Body of pancreas (tissue), 4 donors: ENCODE results near the gene PCDHGA6. TPM values are rescaled to one million over a fixed set of nuclear protein-coding genes. Genes with fewer than 3 reads are reported as not detected.
"Not testable (repeated sequence)": the region's sequence is repeated elsewhere in the genome, so short reads cannot be mapped to it uniquely, and the experiment has no call there.

Experiments
- ATAC-seq: fragments of 150-250 bp; one replicate; pipeline ENCODE4 v1.9.1; 2016
- DNase-seq, 4 donors: peaks; one replicate each; pipeline ENCODE4 v3.0.0-alpha.2; 2019
- H3K27ac ChIP-seq, 4 donors: fragments of 200-600 bp; sonication (generic); 1 replicate in 3 of 4; 2 replicates in 1 of 4; pipeline versions ENCODE4 v1.5.1 to v1.6.1; 2016 to 2019; ENCODE audit warnings: mild to moderate bottlenecking in 1 of 4, mixed read lengths in 1 of 4, moderate library complexity in 1 of 4
- H3K27me3 ChIP-seq, 2 donors: fragments of 200-600 bp; sonication (generic); one replicate each; pipeline ENCODE4 v1.6.0; 2016; ENCODE audit warnings: mild to moderate bottlenecking in 1 of 2
- H3K36me3 ChIP-seq, 2 donors: fragments of 200-600 bp; sonication (generic); replicated peaks in 1 of 2; 2 replicates each; pipeline ENCODE4 v1.5.1; 2016; ENCODE audit warnings: low read depth in 2 of 2; ENCODE audit not compliant: insufficient read depth in 1 of 2
- H3K4me1 ChIP-seq: fragments of 200-600 bp; sonication (generic); one replicate; pipeline ENCODE4 v1.6.0; 2016
- H3K4me3 ChIP-seq, 2 donors: fragments of 200-600 bp; sonication (generic); 1 replicate in 1 of 2; 2 replicates in 1 of 2; pipeline ENCODE4 v1.5.1; 2016 to 2019
- H3K9me3 ChIP-seq, 3 donors: fragments of 200-600 bp; sonication (generic); 1 replicate in 2 of 3; 2 replicates in 1 of 3; pipeline ENCODE4 v1.5.1; 2016
- POLR2A ChIP-seq, 3 donors: fragments of 450-650 bp; IDR thresholded peaks; one replicate each; pipeline ENCODE4 v1.6.1; 2016; ENCODE audit warnings: antibody characterized with exemption in 3 of 3, mild to moderate bottlenecking in 2 of 3
- WGBS, 2 donors: methylation state at CpG; one replicate each; pipeline ENCODE4 v1.1.5; 2017; 5-methylcytosine and 5-hydroxymethylcytosine counted together
- intact Hi-C: fragments of 100-400 bp; cut with DNase I; formaldehyde crosslinking; loops from one replicate; pipeline ENCODE4 v1.15.1; 2023
- total RNA-seq, 2 donors: library from RNA; depleted of rRNA; stranded (reverse); fragments of >200 nt; gene quantifications; one replicate each; pipeline ENCODE4 v1.1.0, GENCODE V29; 2016
- TF ChIP-seq, protein P1 (sequence below), 7 experiments: fragments of 450-650 bp in 4 of 7; fragments of 200-600 bp in 3 of 7; sonication (generic) in 3 of 7; IDR thresholded peaks; one replicate each; pipeline ENCODE4 v1.5.1; 2016 to 2019; ENCODE audit warnings: antibody characterized with exemption in 7 of 7

Gene PCDHGA6
- total RNA-seq, 2 donors from 2014 or later, result 5.2 to 11.2 TPM

DNA sequence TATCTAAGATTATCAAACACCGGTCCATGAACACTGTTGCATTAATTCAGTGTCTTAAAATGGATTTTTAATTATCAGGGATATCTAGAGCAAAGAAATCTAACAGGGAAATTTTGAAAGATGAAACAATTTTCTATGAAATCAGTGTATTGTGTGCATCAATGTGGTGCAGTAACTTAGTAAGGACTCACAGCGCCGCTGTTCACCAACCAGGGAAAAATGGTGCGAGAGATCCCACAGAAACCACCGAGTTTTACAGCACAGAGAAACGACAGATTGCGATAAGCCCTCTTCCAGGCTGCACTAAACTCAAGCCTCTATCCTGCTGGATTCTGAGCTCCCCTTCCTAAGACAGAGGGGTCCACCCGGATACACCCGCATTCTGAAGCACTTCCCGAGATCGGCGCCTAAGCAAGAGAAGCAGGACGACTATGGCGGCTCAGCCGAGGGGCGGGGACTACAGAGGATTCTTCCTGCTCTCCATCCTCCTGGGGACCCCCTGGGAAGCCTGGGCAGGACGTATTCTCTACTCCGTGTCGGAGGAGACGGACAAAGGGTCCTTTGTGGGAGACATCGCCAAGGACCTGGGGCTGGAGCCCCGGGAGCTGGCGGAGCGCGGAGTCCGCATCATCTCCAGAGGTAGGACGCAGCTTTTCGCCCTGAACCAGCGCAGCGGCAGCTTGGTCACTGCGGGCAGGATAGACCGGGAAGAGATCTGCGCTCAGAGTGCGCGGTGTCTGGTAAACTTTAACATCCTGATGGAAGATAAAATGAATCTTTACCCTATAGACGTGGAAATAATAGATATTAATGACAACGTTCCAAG is 9.0 kb downstream of the PCDHGA6 start, which contains the start of gene PCDHGA7:
Gene PCDHGA7, plus strand, starts transcription at position 274 of the 826 bp plus-strand sequence. Its CDS starts 158 bp downstream, at position 432.
- intact Hi-C loops, result no loop called here
- Histone ChIP-seq H3K4me1 (no peaks in the 10 kb centered on the region), H3K36me3 (no peaks in the 10 kb centered on the region), H3K9me3 (peaks cover 0 to 55% (median 3%) of the 10 kb centered on the region in 3 donors), H3K27ac (no peak within 1 kb of the TSS), H3K4me3 (peak within 1 kb of the TSS in 1 of 2 donors; percentile 0), H3K27me3 (no peaks in the 10 kb centered on the region)
- TF ChIP-seq, protein P1, sequence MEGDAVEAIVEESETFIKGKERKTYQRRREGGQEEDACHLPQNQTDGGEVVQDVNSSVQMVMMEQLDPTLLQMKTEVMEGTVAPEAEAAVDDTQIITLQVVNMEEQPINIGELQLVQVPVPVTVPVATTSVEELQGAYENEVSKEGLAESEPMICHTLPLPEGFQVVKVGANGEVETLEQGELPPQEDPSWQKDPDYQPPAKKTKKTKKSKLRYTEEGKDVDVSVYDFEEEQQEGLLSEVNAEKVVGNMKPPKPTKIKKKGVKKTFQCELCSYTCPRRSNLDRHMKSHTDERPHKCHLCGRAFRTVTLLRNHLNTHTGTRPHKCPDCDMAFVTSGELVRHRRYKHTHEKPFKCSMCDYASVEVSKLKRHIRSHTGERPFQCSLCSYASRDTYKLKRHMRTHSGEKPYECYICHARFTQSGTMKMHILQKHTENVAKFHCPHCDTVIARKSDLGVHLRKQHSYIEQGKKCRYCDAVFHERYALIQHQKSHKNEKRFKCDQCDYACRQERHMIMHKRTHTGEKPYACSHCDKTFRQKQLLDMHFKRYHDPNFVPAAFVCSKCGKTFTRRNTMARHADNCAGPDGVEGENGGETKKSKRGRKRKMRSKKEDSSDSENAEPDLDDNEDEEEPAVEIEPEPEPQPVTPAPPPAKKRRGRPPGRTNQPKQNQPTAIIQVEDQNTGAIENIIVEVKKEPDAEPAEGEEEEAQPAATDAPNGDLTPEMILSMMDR (IDR thresholded peaks at IDR 0.05), result peak in 3 of 7 experiments; percentile 7 to 16 (median 16)
- no peak for TF ChIP-seq POLR2A (IDR thresholded peaks at IDR 0.05)
- WGBS, 2 donors, result 9 to 17% methylated on average over 24 to 37 of the region's 37 CpGs
- ATAC-seq (no peak), DNase-seq (no peak)

DNA sequence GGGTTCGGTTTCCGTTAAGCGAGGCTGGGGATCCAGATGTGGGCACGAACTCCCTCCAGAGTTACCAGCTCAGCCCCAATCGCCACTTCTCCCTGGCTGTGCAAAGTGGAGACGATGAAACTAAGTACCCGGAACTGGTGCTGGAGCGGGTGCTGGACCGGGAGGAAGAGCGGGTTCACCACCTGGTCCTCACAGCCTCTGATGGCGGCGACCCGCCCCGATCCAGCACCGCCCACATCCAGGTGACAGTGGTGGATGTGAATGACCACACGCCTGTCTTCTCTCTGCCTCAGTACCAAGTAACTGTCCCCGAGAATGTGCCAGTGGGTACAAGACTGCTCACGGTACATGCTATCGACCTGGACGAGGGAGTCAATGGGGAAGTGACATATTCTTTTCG is 9.7 kb downstream of the PCDHGA6 start:
- H3K27ac ChIP-seq, result no peak overlapping the region
- ATAC-seq (no peak), DNase-seq (no peak)
- no peaks in the 10 kb centered on the region for H3K4me1 ChIP-seq
- intact Hi-C loops, result no loop called here
- no peak overlapping the region for H3K4me3 ChIP-seq
- no peaks in the 10 kb centered on the region for H3K36me3 ChIP-seq
- TF ChIP-seq, protein P1 (IDR thresholded peaks at IDR 0.05), result no peak
- no peak for TF ChIP-seq POLR2A (IDR thresholded peaks at IDR 0.05)
- peaks cover 0 to 56% (median 3%) of the 10 kb centered on the region in 3 donors for H3K9me3 ChIP-seq
- 27 to 35% methylated on average over 14 to 21 of the region's 21 CpGs for WGBS, 2 donors
- H3K27me3 ChIP-seq, result no peaks in the 10 kb centered on the region

DNA sequence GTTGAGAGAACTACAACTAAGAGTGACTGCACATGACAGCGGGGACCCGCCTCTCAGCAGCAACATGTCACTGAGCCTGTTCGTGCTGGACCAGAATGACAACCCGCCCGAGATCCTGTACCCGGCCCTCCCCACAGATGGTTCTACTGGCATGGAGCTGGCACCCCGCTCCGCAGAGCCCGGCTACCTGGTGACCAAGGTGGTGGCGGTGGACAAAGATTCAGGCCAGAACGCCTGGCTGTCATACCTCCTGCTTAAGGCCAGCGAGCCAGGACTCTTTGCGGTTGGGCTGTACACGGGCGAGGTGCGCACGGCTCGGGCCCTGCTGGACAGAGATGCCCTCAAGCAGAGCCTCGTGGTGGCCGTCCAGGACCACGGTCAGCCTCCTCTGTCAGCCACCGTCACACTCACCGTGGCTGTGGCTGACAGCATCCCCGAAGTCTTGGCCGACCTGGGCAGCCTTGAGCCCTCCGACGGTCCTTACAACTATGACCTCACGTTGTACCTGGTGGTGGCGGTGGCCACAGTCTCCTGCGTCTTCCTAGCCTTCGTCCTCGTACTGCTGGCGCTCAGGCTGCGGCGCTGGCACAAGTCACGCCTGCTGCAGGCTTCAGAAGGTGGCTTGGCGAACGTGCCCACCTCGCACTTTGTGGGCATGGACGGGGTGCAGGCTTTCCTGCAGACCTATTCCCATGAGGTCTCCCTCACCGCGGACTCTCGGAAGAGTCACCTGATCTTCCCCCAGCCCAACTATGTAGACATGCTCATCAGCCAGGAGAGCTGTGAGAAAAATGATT is 11.0 kb downstream of the PCDHGA6 start:
- TF ChIP-seq, protein P1 (IDR thresholded peaks at IDR 0.05), result no peak
- TF ChIP-seq POLR2A (IDR thresholded peaks at IDR 0.05), result no peak
- WGBS, 2 donors, result 35 to 55% methylated on average over 16 to 42 of the region's 43 CpGs
- intact Hi-C loops, result no loop called here
- ATAC-seq (no peak), DNase-seq (no peak)
- Histone ChIP-seq H3K9me3 (peaks cover 0 to 65% (median 7%) of the 10 kb centered on the region in 3 donors), H3K36me3 (no peaks in the 10 kb centered on the region), H3K4me3 (no peak overlapping the region), H3K4me1 (no peaks in the 10 kb centered on the region), H3K27ac (no peak overlapping the region), H3K27me3 (no peaks in the 10 kb centered on the region)

DNA sequence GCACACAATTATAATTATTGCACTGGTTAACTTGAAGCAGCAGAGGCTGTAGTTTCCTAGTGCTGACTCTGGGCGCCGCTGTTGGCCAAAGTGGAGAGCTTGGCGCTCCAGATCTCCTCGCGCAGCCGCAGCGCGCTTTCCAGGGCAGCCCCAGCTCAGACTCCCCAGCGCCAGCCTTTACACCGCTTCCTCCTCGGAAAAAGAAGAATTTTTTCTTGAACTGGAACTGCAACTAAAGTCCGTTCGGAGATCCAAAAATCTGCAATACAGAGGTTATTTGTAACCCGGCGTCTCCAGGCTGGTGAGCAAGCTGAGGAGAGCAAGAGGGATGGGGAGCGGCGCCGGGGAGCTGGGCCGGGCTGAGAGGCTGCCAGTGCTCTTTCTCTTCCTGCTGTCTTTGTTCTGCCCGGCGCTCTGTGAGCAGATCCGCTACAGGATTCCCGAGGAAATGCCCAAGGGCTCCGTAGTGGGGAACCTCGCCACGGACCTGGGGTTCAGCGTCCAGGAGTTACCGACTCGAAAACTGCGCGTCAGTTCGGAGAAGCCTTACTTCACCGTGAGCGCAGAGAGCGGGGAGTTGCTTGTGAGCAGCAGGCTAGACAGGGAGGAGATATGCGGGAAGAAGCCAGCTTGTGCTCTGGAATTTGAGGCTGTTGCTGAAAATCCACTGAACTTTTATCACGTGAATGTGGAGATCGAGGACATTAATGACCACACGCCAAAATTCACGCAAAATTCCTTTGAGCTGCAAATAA is 14.0 kb downstream of the PCDHGA6 start, which contains the start of gene PCDHGB4:
Gene PCDHGB4, plus strand, starts transcription at position 142 of the 755 bp plus-strand sequence. Its CDS starts 187 bp downstream, at position 329.
- H3K27ac ChIP-seq, H3K4me3 ChIP-seq, H3K27me3 ChIP-seq, H3K36me3 ChIP-seq, intact Hi-C loops, H3K4me1 ChIP-seq: not testable (repeated sequence)
- ATAC-seq (peak; percentile 62), DNase-seq (peak in 2 of 4 donors; percentile 26 to 32)
- WGBS, 2 donors, result 8 to 12% methylated on average over 17 to 23 of the region's 40 CpGs
- peaks cover 0 to 68% (median 12%) of the 10 kb centered on the region in 3 donors for H3K9me3 ChIP-seq
- TF ChIP-seq, protein P1 (IDR thresholded peaks at IDR 0.05), result peak in 4 of 7 experiments; percentile 27 to 34 (median 32)
